Stomach (tissue), 4 donors: ENCODE results near the gene HLA-F.

Source experiments
- EP300 ChIP-seq: sonication (generic); formaldehyde crosslinking; IDR thresholded peaks from one replicate; pipeline ENCODE4 v1.6.1; 2017; ENCODE audit warnings: antibody characterized with exemption
- POLR2A ChIP-seq, 4 donors: fragments of 450-650 bp; IDR thresholded peaks; one replicate each; pipeline ENCODE4 v1.6.1; 2016; ENCODE audit warnings: antibody characterized with exemption in 4 of 4, control low read depth in 2 of 4, mild to moderate bottlenecking in 1 of 4, moderate library complexity in 1 of 4
- POLR2AphosphoS5 ChIP-seq, 3 donors: sonication (generic); formaldehyde crosslinking; IDR thresholded peaks; one replicate each; pipeline ENCODE4 v1.6.1; 2016; ENCODE audit warnings: antibody characterized with exemption in 3 of 3
- TF ChIP-seq, protein P1 (sequence below), 7 experiments: fragments of 450-650 bp in 4 of 7; fragments of 200-600 bp in 3 of 7; sonication (generic) in 3 of 7; IDR thresholded peaks; one replicate each; pipeline ENCODE4 v1.5.1; 2016 to 2019; ENCODE audit warnings: antibody characterized with exemption in 7 of 7, control low read depth in 2 of 7, mild to moderate bottlenecking in 1 of 7

DNA sequence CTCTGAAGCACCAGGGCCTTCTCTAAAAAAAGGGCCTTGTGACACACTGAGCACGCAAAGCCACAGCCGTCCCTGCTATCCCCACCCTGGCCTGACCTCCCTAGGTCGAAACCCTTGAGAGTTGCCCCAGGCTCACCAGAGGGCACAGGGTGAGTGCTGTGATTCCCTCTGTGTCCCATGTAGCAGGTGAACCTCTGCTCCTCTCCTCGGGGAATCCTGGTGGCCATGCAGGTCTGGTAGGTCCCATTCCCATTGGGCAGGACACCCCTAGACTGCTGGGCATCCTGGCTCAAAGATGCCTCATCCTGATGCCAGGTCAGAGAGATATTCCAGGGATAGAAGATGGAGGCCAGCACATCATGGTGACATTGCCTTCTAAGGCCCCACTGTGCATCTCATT is 20.9 kb downstream of the HLA-F start:
- TF ChIP-seq POLR2A (IDR thresholded peaks at IDR 0.05), result no peak
- TF ChIP-seq, protein P1, sequence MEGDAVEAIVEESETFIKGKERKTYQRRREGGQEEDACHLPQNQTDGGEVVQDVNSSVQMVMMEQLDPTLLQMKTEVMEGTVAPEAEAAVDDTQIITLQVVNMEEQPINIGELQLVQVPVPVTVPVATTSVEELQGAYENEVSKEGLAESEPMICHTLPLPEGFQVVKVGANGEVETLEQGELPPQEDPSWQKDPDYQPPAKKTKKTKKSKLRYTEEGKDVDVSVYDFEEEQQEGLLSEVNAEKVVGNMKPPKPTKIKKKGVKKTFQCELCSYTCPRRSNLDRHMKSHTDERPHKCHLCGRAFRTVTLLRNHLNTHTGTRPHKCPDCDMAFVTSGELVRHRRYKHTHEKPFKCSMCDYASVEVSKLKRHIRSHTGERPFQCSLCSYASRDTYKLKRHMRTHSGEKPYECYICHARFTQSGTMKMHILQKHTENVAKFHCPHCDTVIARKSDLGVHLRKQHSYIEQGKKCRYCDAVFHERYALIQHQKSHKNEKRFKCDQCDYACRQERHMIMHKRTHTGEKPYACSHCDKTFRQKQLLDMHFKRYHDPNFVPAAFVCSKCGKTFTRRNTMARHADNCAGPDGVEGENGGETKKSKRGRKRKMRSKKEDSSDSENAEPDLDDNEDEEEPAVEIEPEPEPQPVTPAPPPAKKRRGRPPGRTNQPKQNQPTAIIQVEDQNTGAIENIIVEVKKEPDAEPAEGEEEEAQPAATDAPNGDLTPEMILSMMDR (IDR thresholded peaks at IDR 0.05), result no peak
- TF ChIP-seq POLR2AphosphoS5 (IDR thresholded peaks at IDR 0.05), result no peak
- TF ChIP-seq EP300, result no peak
